WERI-Rb-1 (cell line): Measurements from ENCODE around the gene MARK4.
"Not testable (repeated sequence)": the region's sequence is repeated elsewhere in the genome, so short reads cannot be mapped to it uniquely, and the experiment has no call there.

Experiments
- DNase-seq: peaks from one replicate; pipeline ENCODE4 v3.0.0-alpha.2; 2020
- H3K27ac ChIP-seq: fragments of 250-450 bp; sonication (Bioruptor Pico); 2 replicates; pipeline ENCODE4 v1.5.1; 2020; ENCODE audit warnings: mild to moderate bottlenecking, moderate library complexity
- H3K27me3 ChIP-seq: fragments of 250-450 bp; sonication (Bioruptor Pico); 2 replicates; pipeline ENCODE4 v1.5.1; 2021; ENCODE audit warnings: mild to moderate bottlenecking, low read depth, moderate library complexity; ENCODE audit not compliant: insufficient read depth, severe bottlenecking
- H3K36me3 ChIP-seq: fragments of 250-450 bp; sonication (Bioruptor Pico); 2 replicates; pipeline ENCODE4 v1.5.1; 2020; ENCODE audit warnings: mild to moderate bottlenecking, moderate library complexity
- H3K4me3 ChIP-seq: 2 replicates; pipeline ENCODE4 v1.5.1; 2011; ENCODE audit warnings: low read depth, mild to moderate bottlenecking, control low read depth, low read length
- H3K9me3 ChIP-seq: fragments of 250-450 bp; sonication (Bioruptor Pico); 2 replicates; pipeline ENCODE4 v1.5.1; 2021; ENCODE audit warnings: mild to moderate bottlenecking, moderate library complexity; ENCODE audit not compliant: severe bottlenecking
- TF ChIP-seq, protein P1 (sequence below): IDR thresholded peaks from 2 replicates; pipeline ENCODE4 v1.5.1; 2011; ENCODE audit warnings: low read depth, mild to moderate bottlenecking, control low read depth, inconsistent platforms, low read length

Gene MARK4

GRCh38 chr19:45331411-45331810 lies 80.3 kb downstream of the MARK4 start:
- Histone ChIP-seq H3K27ac (no peak overlapping the region), H3K27me3 (no peaks in the 10 kb centered on the region), H3K36me3 (no peaks in the 10 kb centered on the region), H3K4me3 (no peak overlapping the region), H3K9me3 (no peaks in the 10 kb centered on the region)
- TF ChIP-seq, protein P1, sequence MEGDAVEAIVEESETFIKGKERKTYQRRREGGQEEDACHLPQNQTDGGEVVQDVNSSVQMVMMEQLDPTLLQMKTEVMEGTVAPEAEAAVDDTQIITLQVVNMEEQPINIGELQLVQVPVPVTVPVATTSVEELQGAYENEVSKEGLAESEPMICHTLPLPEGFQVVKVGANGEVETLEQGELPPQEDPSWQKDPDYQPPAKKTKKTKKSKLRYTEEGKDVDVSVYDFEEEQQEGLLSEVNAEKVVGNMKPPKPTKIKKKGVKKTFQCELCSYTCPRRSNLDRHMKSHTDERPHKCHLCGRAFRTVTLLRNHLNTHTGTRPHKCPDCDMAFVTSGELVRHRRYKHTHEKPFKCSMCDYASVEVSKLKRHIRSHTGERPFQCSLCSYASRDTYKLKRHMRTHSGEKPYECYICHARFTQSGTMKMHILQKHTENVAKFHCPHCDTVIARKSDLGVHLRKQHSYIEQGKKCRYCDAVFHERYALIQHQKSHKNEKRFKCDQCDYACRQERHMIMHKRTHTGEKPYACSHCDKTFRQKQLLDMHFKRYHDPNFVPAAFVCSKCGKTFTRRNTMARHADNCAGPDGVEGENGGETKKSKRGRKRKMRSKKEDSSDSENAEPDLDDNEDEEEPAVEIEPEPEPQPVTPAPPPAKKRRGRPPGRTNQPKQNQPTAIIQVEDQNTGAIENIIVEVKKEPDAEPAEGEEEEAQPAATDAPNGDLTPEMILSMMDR: no peak
- no peak for DNase-seq

- H3K27me3 ChIP-seq: no peaks in the 10 kb centered on the region
- TF ChIP-seq, protein P1: no peak
- H3K4me3 ChIP-seq: no peak overlapping the region
- H3K9me3 ChIP-seq: no peaks in the 10 kb centered on the region
- no peaks in the 10 kb centered on the region for H3K36me3 ChIP-seq
- H3K27ac ChIP-seq: no peak overlapping the region
- DNase-seq: no peak
Observed at GRCh38 chr19:45333609-45334303, 82.7 kb downstream of the MARK4 start.

GRCh38 chr19:45334881-45335280 lies 83.8 kb downstream of the MARK4 start:
- DNase-seq, H3K27ac ChIP-seq, H3K9me3 ChIP-seq, H3K4me3 ChIP-seq, H3K27me3 ChIP-seq, H3K36me3 ChIP-seq: not testable (repeated sequence)

DNA sequence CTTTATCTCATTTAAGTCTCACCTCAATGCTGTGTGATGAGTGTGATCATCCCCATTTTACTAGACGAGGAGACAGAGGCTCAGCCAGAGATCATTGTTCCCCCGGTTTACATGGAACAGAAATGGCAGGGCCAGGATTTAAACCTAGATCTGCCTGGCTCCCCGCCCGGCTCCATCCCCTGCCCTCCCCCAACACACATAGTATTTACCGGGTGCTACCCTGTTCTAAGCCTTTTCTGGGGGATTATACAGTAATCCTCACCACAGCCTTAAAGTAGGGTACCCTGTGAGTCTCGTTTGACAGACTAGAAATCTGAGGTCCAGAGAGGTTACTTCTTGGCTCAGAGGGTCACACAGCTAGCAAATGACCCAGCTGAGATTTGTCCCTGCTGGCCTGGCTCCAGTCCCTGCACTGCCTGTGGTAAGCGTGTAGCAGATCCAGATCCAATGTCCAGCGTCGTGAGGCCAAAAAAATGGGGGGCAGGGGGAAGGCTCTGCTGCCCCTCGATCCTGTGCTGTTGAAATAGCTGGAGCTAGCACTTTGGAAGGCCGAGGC lies 85.7 kb downstream of the MARK4 start:
- Histone ChIP-seq H3K27ac (peak overlapping the region; percentile 69), H3K9me3 (no peaks in the 10 kb centered on the region), H3K4me3 (no peak overlapping the region), H3K27me3 (no peaks in the 10 kb centered on the region), H3K36me3 (no peaks in the 10 kb centered on the region)
- TF ChIP-seq, protein P1: no peak
- DNase-seq: peak; percentile 68

GRCh38 chr19:45339629-45340028 lies 88.6 kb downstream of the MARK4 start:
- H3K36me3 ChIP-seq: no peaks in the 10 kb centered on the region
- DNase-seq: no peak
- TF ChIP-seq, protein P1: no peak
- H3K27me3 ChIP-seq: no peaks in the 10 kb centered on the region
- no peaks in the 10 kb centered on the region for H3K9me3 ChIP-seq
- no peak overlapping the region for H3K27ac ChIP-seq
- H3K4me3 ChIP-seq: no peak overlapping the region

DNA sequence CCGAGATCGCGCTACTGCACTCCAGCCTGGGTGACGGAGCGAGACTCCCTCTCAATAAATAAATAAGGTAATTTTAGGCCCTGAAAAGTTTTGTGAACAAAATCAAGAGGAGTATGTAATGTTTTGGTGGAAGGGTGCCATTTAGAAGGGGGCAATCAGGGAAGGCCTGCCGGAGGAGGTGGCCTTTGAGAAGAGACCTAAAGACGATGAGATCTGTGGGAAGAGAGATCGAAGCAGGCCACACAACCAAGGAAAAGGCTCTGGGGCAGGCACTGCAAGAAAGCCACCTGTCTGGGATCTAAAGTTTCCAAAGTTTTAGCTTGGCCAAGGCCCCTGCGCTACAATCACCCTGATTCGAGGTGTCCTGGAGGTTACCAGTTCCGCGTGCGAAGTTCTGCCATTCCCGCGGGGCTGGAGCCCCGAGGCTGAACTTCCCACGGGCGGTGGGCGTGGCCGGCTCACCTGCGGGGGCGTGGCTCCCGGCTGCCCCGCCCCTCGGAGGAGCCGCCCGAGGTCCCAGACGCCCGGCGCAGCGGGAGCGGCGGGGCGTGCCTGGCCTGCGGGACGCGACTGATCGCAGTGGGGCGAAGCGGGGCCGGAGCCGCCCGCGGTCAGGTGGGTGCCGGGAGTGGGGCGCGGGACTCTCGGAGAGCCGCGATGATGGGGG lies 89.3 kb downstream of the MARK4 start, which contains the start of gene KLC3:
Gene KLC3, plus strand, starts transcription at position 519 of the 667 bp plus-strand sequence. CDS start 4,792 bp downstream, outside the sequence.
- TF ChIP-seq, protein P1: no peak
- peak; percentile 47 for DNase-seq

More for the DNA sequence above, 89.3 kb downstream of the MARK4 start, which contains the start of gene KLC3:
- H3K27me3 ChIP-seq: no peaks in the 10 kb centered on the region
- H3K27ac ChIP-seq: no peak within 1 kb of the TSS
- H3K4me3 ChIP-seq: peak within 1 kb of the TSS; percentile 54
- H3K36me3 ChIP-seq: no peaks in the 10 kb centered on the region
- H3K9me3 ChIP-seq: no peaks in the 10 kb centered on the region
